H1 (cell line): ENCODE results near the gene USE1. TPM values are rescaled to one million over a fixed set of nuclear protein-coding genes. Genes with fewer than 3 reads are reported as not detected.

Experiments
- CTCF ChIA-PET: fragments of 300-600 bp; sonication (Branson Sonifier 250); formaldehyde crosslinking; loops from one replicate; lab custom pipeline; 2021; ENCODE audit not compliant: partially characterized antibody; lab: Charles Lee
- POLR2A ChIA-PET: fragments of 300-600 bp; sonication (Branson Sonifier 250); formaldehyde crosslinking; loops from one replicate; lab custom pipeline; 2021; ENCODE audit warnings: inconsistent platforms; ENCODE audit not compliant: partially characterized antibody; lab: Charles Lee
- DNase-seq, 2 experiments: peaks; one replicate each; pipeline versions ENCODE4 v3.0.0 to v3.0.0-alpha.2; 2010 to 2022; ENCODE audit warnings: low spot score in 2 of 2, low read depth in 1 of 2, mixed read lengths in 1 of 2
- FAIRE-seq: peaks from 2 replicates; lab custom pipeline; 2011; peaks lifted over from hg19 to GRCh38; lab: Jason Lieb, UNC
- H2AFZ ChIP-seq: 2 replicates; pipeline ENCODE4 v1.8.1; 2012; ENCODE audit warnings: low read length, inconsistent platforms
- H2AK5ac ChIP-seq: 2 replicates; pipeline ENCODE4 v1.6.1; 2013; ENCODE audit warnings: low read depth, low read length
- H2BK120ac ChIP-seq: replicated peaks from 2 replicates; pipeline ENCODE3; 2013; ENCODE audit warnings: low read depth, low read length, inconsistent platforms
- H2BK12ac ChIP-seq: 2 replicates; pipeline ENCODE4 v1.6.1; 2013; ENCODE audit warnings: low read depth, low read length
- H2BK15ac ChIP-seq: 2 replicates; pipeline ENCODE4 v1.6.1; 2013; ENCODE audit warnings: low read length
- H2BK20ac ChIP-seq: 2 replicates; pipeline ENCODE4 v1.6.1; 2013; ENCODE audit warnings: low read length
- H2BK5ac ChIP-seq: 2 replicates; pipeline ENCODE4 v1.6.1; 2013; ENCODE audit warnings: low read depth, low read length
- H3K14ac ChIP-seq: 2 replicates; pipeline ENCODE4 v1.6.1; 2013; ENCODE audit warnings: inconsistent platforms; ENCODE audit not compliant: insufficient read length
- H3K18ac ChIP-seq: 2 replicates; pipeline ENCODE4 v1.6.1; 2013; ENCODE audit warnings: low read length; ENCODE audit errors: extremely low read depth
- H3K23ac ChIP-seq: 2 replicates; pipeline ENCODE4 v1.6.1; 2013; ENCODE audit warnings: inconsistent platforms; ENCODE audit not compliant: insufficient read length
- H3K23me2 ChIP-seq: 2 replicates; pipeline ENCODE4 v1.6.1; 2013; ENCODE audit warnings: low read depth, low read length
- H3K27ac ChIP-seq: 2 replicates; pipeline ENCODE4 v1.6.1; 2011; ENCODE audit warnings: low read depth, low read length, inconsistent platforms
- H3K27me3 ChIP-seq, 4 experiments: replicated peaks in 1 of 4; 1 replicate in 1 of 4; 2 replicates in 3 of 4; pipeline versions ENCODE4 v1.6.1 to v1.8.1; 2011 to 2013; ENCODE audit warnings: low read length in 3 of 4, mild to moderate bottlenecking in 3 of 4, inconsistent platforms in 2 of 4, mixed read lengths in 2 of 4, moderate library complexity in 1 of 4; ENCODE audit not compliant: control insufficient read depth in 3 of 4, insufficient read depth in 3 of 4; ENCODE audit errors: extremely low read depth in 1 of 4
- H3K36me3 ChIP-seq, 4 experiments: 2 replicates each; pipeline versions ENCODE4 v1.6.1 to v1.8.1; 2011 to 2013; ENCODE audit warnings: mild to moderate bottlenecking in 4 of 4, low read length in 3 of 4, moderate library complexity in 2 of 4, control low read depth in 1 of 4, inconsistent platforms in 1 of 4; ENCODE audit not compliant: insufficient read depth in 4 of 4, control insufficient read depth in 2 of 4
- H3K4ac ChIP-seq: replicated peaks from 2 replicates; pipeline ENCODE3; 2013; ENCODE audit warnings: low read length, low read depth, mixed read lengths, inconsistent platforms; ENCODE audit not compliant: insufficient read length
- H3K4me1 ChIP-seq, 4 experiments: replicated peaks in 1 of 4; 1 replicate in 1 of 4; 2 replicates in 3 of 4; pipeline versions ENCODE4 v1.6.1 to v1.8.1; 2011 to 2013; ENCODE audit warnings: low read length in 3 of 4, inconsistent platforms in 2 of 4, mixed read lengths in 1 of 4; ENCODE audit not compliant: insufficient read depth in 4 of 4, control insufficient read depth in 3 of 4
- H3K4me2 ChIP-seq, 2 experiments: 2 replicates each; pipeline versions ENCODE4 v1.6.1 to v1.8.1; 2011 to 2013; ENCODE audit warnings: low read depth in 2 of 2, low read length in 2 of 2, control low read depth in 1 of 2, inconsistent platforms in 1 of 2, mild to moderate bottlenecking in 1 of 2; ENCODE audit not compliant: insufficient read depth in 1 of 2
- H3K4me3 ChIP-seq, 4 experiments: fragments of 200-600, 300-600 bp in 1 of 4; sonication (generic), shearing (Covaris generic), sonication (Bioruptor Twin) in 1 of 4; 2 replicates each; pipeline versions ENCODE4 v1.5.1 to v1.8.1; 2011 to 2016; ENCODE audit warnings: low read length in 4 of 4, low read depth in 3 of 4, control low read depth in 2 of 4, inconsistent platforms in 2 of 4, mild to moderate bottlenecking in 2 of 4, mixed read lengths in 1 of 4, moderate library complexity in 1 of 4; ENCODE audit not compliant: insufficient read depth in 2 of 4; ENCODE audit errors: extremely low read depth in 1 of 4
- H3K56ac ChIP-seq: replicated peaks from 2 replicates; pipeline ENCODE3; 2013; ENCODE audit warnings: low read depth, mild to moderate bottlenecking, mixed read lengths, low read length, inconsistent platforms; ENCODE audit not compliant: insufficient read length
- H3K79me1 ChIP-seq: 2 replicates; pipeline ENCODE4 v1.6.1; 2013; ENCODE audit warnings: low read depth, low read length, control low read depth
- H3K79me2 ChIP-seq, 2 experiments: 2 replicates each; pipeline versions ENCODE4 v1.6.1 to v1.8.1; 2012 to 2013; ENCODE audit warnings: low read length in 2 of 2, mild to moderate bottlenecking in 2 of 2, inconsistent platforms in 1 of 2; ENCODE audit not compliant: insufficient read depth in 2 of 2, control insufficient read depth in 1 of 2
- H3K9ac ChIP-seq, 4 experiments: replicated peaks in 1 of 4; 1 replicate in 1 of 4; 2 replicates in 3 of 4; pipeline versions ENCODE4 v1.6.1 to v1.8.1; 2011 to 2013; ENCODE audit warnings: low read depth in 3 of 4, low read length in 3 of 4, control low read depth in 2 of 4, mild to moderate bottlenecking in 2 of 4, moderate library complexity in 2 of 4, inconsistent platforms in 1 of 4; ENCODE audit errors: extremely low read depth in 1 of 4
- H3K9me3 ChIP-seq, 2 experiments: 2 replicates each; pipeline versions ENCODE4 v1.6.1 to v1.8.1; 2012 to 2013; ENCODE audit warnings: mild to moderate bottlenecking in 2 of 2, moderate library complexity in 2 of 2, control low read depth in 1 of 2, inconsistent platforms in 1 of 2, low read depth in 1 of 2, low read length in 1 of 2, mixed read lengths in 1 of 2; ENCODE audit not compliant: insufficient read depth in 2 of 2
- H4K20me1 ChIP-seq, 2 experiments: replicated peaks in 1 of 2; 2 replicates each; pipeline versions ENCODE3 to v1.8.1; 2011 to 2013; ENCODE audit warnings: inconsistent platforms in 2 of 2, low read length in 2 of 2, mild to moderate bottlenecking in 1 of 2; ENCODE audit not compliant: insufficient read depth in 2 of 2, control insufficient read depth in 1 of 2
- H4K5ac ChIP-seq: 2 replicates; pipeline ENCODE4 v1.6.1; 2013; ENCODE audit warnings: low read length, low read depth, mixed read lengths, inconsistent platforms; ENCODE audit not compliant: insufficient read length
- H4K8ac ChIP-seq: 2 replicates; pipeline ENCODE4 v1.8.0; 2013; ENCODE audit warnings: mild to moderate bottlenecking, moderate library complexity, low read length, inconsistent platforms; ENCODE audit not compliant: insufficient read depth; ENCODE audit errors: extremely low read depth
- H4K91ac ChIP-seq: replicated peaks from 2 replicates; pipeline ENCODE3; 2013; ENCODE audit warnings: low read length, mixed read lengths, inconsistent platforms; ENCODE audit not compliant: insufficient read length
- TAF1 ChIP-seq: IDR thresholded peaks from 2 replicates; pipeline ENCODE4 v1.6.1; 2011; ENCODE audit warnings: mild to moderate bottlenecking, low read depth, low read length
- WGBS, 2 experiments: shearing (Covaris generic) in 1 of 2; methylation state at CpG; one replicate each; pipeline versions ENCODE4 v1.1.6 to v1.1.7; 2013 to 2015; ENCODE audit warnings: low lambda C conversion rate in 2 of 2, mixed read lengths in 2 of 2, inconsistent platforms in 1 of 2, low coverage in 1 of 2, missing lambda C conversion rate in 1 of 2; ENCODE audit not compliant: insufficient replicate concordance in 2 of 2, insufficient coverage in 1 of 2, insufficient read length in 1 of 2; ENCODE audit errors: extremely low coverage in 1 of 2, missing lambda C conversion rate in 1 of 2; 5-methylcytosine and 5-hydroxymethylcytosine counted together
- polyA plus RNA-seq, 7 experiments: library from polyadenylated mRNA; depleted of rRNA in 3 of 7; stranded (reverse) in 5 of 7; unstranded in 2 of 7; fragments of >200 nt in 5 of 7; fragments of 200-250 nt in 2 of 7; gene quantifications; 1 replicate in 5 of 7; 2 replicates in 1 of 7; 4 replicates in 1 of 7; pipeline versions ENCODE4 v1.2.1 to v1.2.3, GENCODE V29; 2011 to 2013; ENCODE audit warnings: missing spikeins in 2 of 7, mixed read lengths in 2 of 7
- total RNA-seq: library from RNA; stranded (reverse); fragmentation: NEBNext Ultra II Directional; extraction: Animal tissue kit (Norgen Biotek cat#: 25700); gene quantifications from 2 replicates; pipeline ENCODE4 v1.2.1, GENCODE V29; 2021

Gene USE1
- total and polyA plus RNA-seq, 2 of the 8 experiments (the other 6 are each of a cell fraction or from before 2014, with no cell fraction given), result 8.7 to 13.9 TPM

DNA sequence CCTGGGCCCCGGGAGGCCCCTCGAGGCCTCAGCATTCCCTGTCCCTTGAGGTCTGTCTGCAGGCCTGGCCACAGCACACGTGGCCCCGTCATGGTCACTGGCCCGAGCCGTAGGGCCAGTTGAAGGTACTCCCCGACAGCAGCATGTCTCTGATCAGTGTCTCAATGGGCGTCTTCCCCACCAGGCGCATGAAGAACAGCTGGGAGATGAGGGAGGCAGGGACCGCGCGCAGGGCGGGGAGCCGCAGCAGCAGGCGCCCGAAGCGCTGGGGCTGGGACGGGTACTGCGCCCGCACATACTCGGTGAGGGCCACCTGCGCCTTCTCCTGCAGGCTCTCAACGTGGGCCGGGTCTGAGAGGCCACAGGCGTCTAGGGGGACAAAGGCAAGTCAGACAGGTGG lies 17.1 kb downstream of the USE1 start:
- Histone ChIP-seq H3K18ac (no peak overlapping the region), H3K27ac (no peak overlapping the region), H2AK5ac (no peak overlapping the region), H3K4ac (no peak overlapping the region), H2BK15ac (no peak overlapping the region), H2BK20ac (no peak overlapping the region), H3K4me2 (no peak overlapping the region), H3K79me2 (peaks cover 5 to 32% of the 10 kb centered on the region in 2 experiments; a peak in 3 of 4 replicates), H3K4me1 (peaks cover 3 to 15% (median 10%) of the 10 kb centered on the region in 4 experiments), H3K23me2 (peaks cover 4% of the 10 kb centered on the region; the same call in 1 of the 2 replicates), H3K9ac (no peak overlapping the region), H4K20me1 (peaks cover 9 to 19% of the 10 kb centered on the region in 2 experiments), H2BK5ac (no peak overlapping the region), H3K4me3 (no peak overlapping the region), H3K36me3 (peaks cover 4 to 34% (median 13%) of the 10 kb centered on the region in 4 experiments; a peak in 7 of 8 replicates), H4K91ac (no peak overlapping the region), H3K9me3 (no peaks in the 10 kb centered on the region), H2BK12ac (no peak overlapping the region)
- WGBS, 2 experiments, result 96% methylated on average over 25 of the region's 25 CpGs; no CpG with 5 or more reads in 1 of the 2 experiments
- ChIA-PET CTCF (interaction anchor here (0.8 to 1.2 kb wide), 3 partner anchors 11 to 51 kb away, joined by 3 read pairs; no protein-coding TSS in a partner anchor), POLR2A (interaction anchor here (0.6 to 12.3 kb wide), 6 partner anchors 11 to 193 kb away, joined by 3 to 118 read pairs (median 5); partner anchors contain the start of genes NR2F6 and USE1)
- DNase-seq, result no peak
- TF ChIP-seq TAF1, result no peak
- TF ChIP-seq, all 59 proteins: peak for 0
- H3K14ac ChIP-seq, result no peak overlapping the region
- no peak overlapping the region for H3K23ac ChIP-seq
- no peak overlapping the region for H3K56ac ChIP-seq
- H2AFZ ChIP-seq, result no peak overlapping the region
- H3K27me3 ChIP-seq, result no peaks in the 10 kb centered on the region
- FAIRE-seq, result no peak
- H2BK120ac ChIP-seq, result no peak overlapping the region
- H4K5ac ChIP-seq, result no peak overlapping the region
- H4K8ac ChIP-seq, result no peak overlapping the region
- peaks cover 17% of the 10 kb centered on the region for H3K79me1 ChIP-seq
